Neural cell (in vitro differentiated cells): ENCODE results near the gene UQCC3. TPM values are rescaled to one million over a fixed set of nuclear protein-coding genes. Genes with fewer than 3 reads are reported as not detected.

Experiments used
- H2AFZ ChIP-seq: fragments of 200-600, 300-800 bp; sonication (generic), shearing (Covaris generic); 2 replicates; pipeline ENCODE4 v1.6.0; 2014; ENCODE audit warnings: low read depth, mild to moderate bottlenecking, antibody characterized with exemption, low read length, moderate library complexity
- H3F3A ChIP-seq: fragments of 200-600 bp; shearing (Covaris generic); 2 replicates; pipeline ENCODE4 v1.6.1; 2016; ENCODE audit warnings: mild to moderate bottlenecking, moderate library complexity, mixed read lengths, antibody characterized with exemption, low read length; ENCODE audit not compliant: insufficient read depth, poor library complexity, severe bottlenecking
- H3K27ac ChIP-seq: fragments of 200-600, 300-800 bp; sonication (generic), shearing (Covaris generic); 2 replicates; pipeline ENCODE4 v1.5.1; 2014; ENCODE audit warnings: mild to moderate bottlenecking, low read length, moderate library complexity
- H3K27me3 ChIP-seq: fragments of 300-800, 200-600 bp; sonication (generic), shearing (Covaris generic); 2 replicates; pipeline ENCODE4 v1.6.0; 2014; ENCODE audit warnings: mild to moderate bottlenecking, low read depth, low read length, moderate library complexity; ENCODE audit not compliant: insufficient read depth
- H3K36me3 ChIP-seq: fragments of 300-800, 200-600 bp; sonication (generic), shearing (Covaris generic); 2 replicates; pipeline ENCODE4 v1.5.1; 2014; ENCODE audit warnings: mild to moderate bottlenecking, antibody characterized with exemption, low read length, moderate library complexity; ENCODE audit not compliant: insufficient read depth
- H3K4me2 ChIP-seq: fragments of 300-800, 200-600 bp; sonication (generic), shearing (Covaris generic); 2 replicates; pipeline ENCODE4 v1.6.0; 2014; ENCODE audit warnings: mild to moderate bottlenecking, low read length
- H3K4me3 ChIP-seq: fragments of 300-800, 200-600 bp; sonication (generic), shearing (Covaris generic); 2 replicates; pipeline ENCODE4 v1.5.1; 2014; ENCODE audit warnings: mild to moderate bottlenecking, low read length, moderate library complexity
- H3K79me2 ChIP-seq: fragments of 200-600 bp; shearing (Covaris generic); replicated peaks from 2 replicates; pipeline ENCODE4 v1.6.0; 2014; ENCODE audit warnings: mild to moderate bottlenecking, low read length, moderate library complexity; ENCODE audit not compliant: insufficient read depth
- H3K9ac ChIP-seq: fragments of 300-800, 200-600 bp; sonication (generic), shearing (Covaris generic); 2 replicates; pipeline ENCODE4 v1.6.1; 2016; ENCODE audit warnings: mild to moderate bottlenecking, low read length, mixed read lengths
- H3K9me2 ChIP-seq: fragments of 200-600 bp; shearing (Covaris generic); 2 replicates; pipeline ENCODE4 v1.6.1; 2016; ENCODE audit warnings: mild to moderate bottlenecking, low read length, mixed read lengths; ENCODE audit not compliant: insufficient read depth
- H3K9me3 ChIP-seq: fragments of 200-600, 300-800 bp; sonication (generic), shearing (Covaris generic); 2 replicates; pipeline ENCODE4 v1.6.1; 2016; ENCODE audit warnings: mild to moderate bottlenecking, mixed run types, low read length, moderate library complexity, mixed read lengths
- H4K20me1 ChIP-seq: fragments of 200-600 bp; shearing (Covaris generic); 2 replicates; pipeline ENCODE4 v1.6.1; 2016; ENCODE audit warnings: mild to moderate bottlenecking, mixed run types; ENCODE audit not compliant: insufficient read depth
- CTCF ChIP-seq: fragments of 450-650 bp; IDR thresholded peaks from 2 replicates; pipeline ENCODE4 v1.5.1; 2014; ENCODE audit warnings: antibody characterized with exemption, mild to moderate bottlenecking, moderate library complexity; ENCODE audit not compliant: poor library complexity, severe bottlenecking
- EP300 ChIP-seq: fragments of 450-650 bp; conservative IDR thresholded peaks from 2 replicates; pipeline ENCODE4 v1.6.1; 2014; ENCODE audit warnings: antibody characterized with exemption, mild to moderate bottlenecking, moderate library complexity; ENCODE audit not compliant: poor library complexity, severe bottlenecking
- EZH2 ChIP-seq: fragments of 200-600, 300-800 bp; shearing (Covaris generic), sonication (generic); IDR thresholded peaks from 2 replicates; pipeline ENCODE4 v1.6.1; 2014; ENCODE audit warnings: antibody characterized with exemption, low read length, borderline replicate concordance, mild to moderate bottlenecking; ENCODE audit not compliant: insufficient read depth, poor library complexity, severe bottlenecking
- MXI1 ChIP-seq: fragments of 450-650 bp; conservative IDR thresholded peaks from 2 replicates; pipeline ENCODE4 v1.6.1; 2014; ENCODE audit warnings: antibody characterized with exemption, mild to moderate bottlenecking; ENCODE audit not compliant: poor library complexity, severe bottlenecking
- POLR2AphosphoS5 ChIP-seq: IDR thresholded peaks from 2 replicates; pipeline ENCODE4 v1.6.1; 2012
- RAD21 ChIP-seq: fragments of 450-650 bp; conservative IDR thresholded peaks from 2 replicates; pipeline ENCODE4 v1.6.1; 2014; ENCODE audit warnings: antibody characterized with exemption, mild to moderate bottlenecking, moderate library complexity
- REST ChIP-seq: IDR thresholded peaks from 2 replicates; pipeline ENCODE4 v1.6.1; 2012; ENCODE audit warnings: borderline replicate concordance
- SMC3 ChIP-seq: fragments of 450-650 bp; conservative IDR thresholded peaks from 2 replicates; pipeline ENCODE4 v1.6.1; 2014; ENCODE audit warnings: antibody characterized with exemption, mild to moderate bottlenecking, moderate library complexity; ENCODE audit not compliant: poor library complexity
- TAF1 ChIP-seq: IDR thresholded peaks from 2 replicates; pipeline ENCODE4 v1.6.1; 2012; ENCODE audit warnings: low read depth
- polyA plus RNA-seq: library from polyadenylated mRNA; depleted of rRNA; stranded (reverse); fragments of >200 nt; gene quantifications from 2 replicates; pipeline ENCODE4 v1.2.3, GENCODE V29; 2014

Gene UQCC3
- polyA plus RNA-seq, 1 donor from 2014 or later: 8.4 TPM

GRCh38 chr11:62710001-62710345 is 38.5 kb downstream of the UQCC3 start:
- TF ChIP-seq POLR2AphosphoS5: no peak
- TF ChIP-seq RAD21: no peak
- no peak for TF ChIP-seq EZH2
- Histone ChIP-seq H3K4me2 (peak overlapping the region; percentile 94), H3K27me3 (no peaks in the 10 kb centered on the region), H4K20me1 (no peaks in the 10 kb centered on the region), H3K9me2 (no peaks in the 10 kb centered on the region), H3K9ac (peak overlapping the region; percentile 99), H3K27ac (peak overlapping the region; percentile 96), H3K36me3 (peaks cover 11% of the 10 kb centered on the region), H2AFZ (peak overlapping the region; percentile 71), H3F3A (peaks cover 6% of the 10 kb centered on the region), H3K9me3 (no peaks in the 10 kb centered on the region), H3K79me2 (peaks cover 35% of the 10 kb centered on the region), H3K4me3 (peak overlapping the region; percentile 75)

- no peak overlapping the region for H2AFZ ChIP-seq
- no peak overlapping the region for H3K27ac ChIP-seq
- TF ChIP-seq SMC3: no peak
- no peak for TF ChIP-seq TAF1
- TF ChIP-seq CTCF: no peak
- no peak for TF ChIP-seq EP300
- no peak for TF ChIP-seq MXI1
- TF ChIP-seq EZH2: no peak
- no peak for TF ChIP-seq RAD21
- H3F3A ChIP-seq: peaks cover 6% of the 10 kb centered on the region
- no peaks in the 10 kb centered on the region for H3K9me2 ChIP-seq
- H3K9ac ChIP-seq: no peak overlapping the region
- H3K9me3 ChIP-seq: no peaks in the 10 kb centered on the region
- no peaks in the 10 kb centered on the region for H4K20me1 ChIP-seq
- H3K36me3 ChIP-seq: peaks cover 11% of the 10 kb centered on the region
- no peak overlapping the region for H3K4me2 ChIP-seq
- H3K4me3 ChIP-seq: no peak overlapping the region
- no peaks in the 10 kb centered on the region for H3K27me3 ChIP-seq
- H3K79me2 ChIP-seq: peaks cover 18% of the 10 kb centered on the region
Measured at GRCh38 chr11:62712276-62712812, 40.9 kb downstream of the UQCC3 start.

- no peaks in the 10 kb centered on the region for H3K9me3 ChIP-seq
- H3K4me2 ChIP-seq: no peak overlapping the region
- no peaks in the 10 kb centered on the region for H3K9me2 ChIP-seq
- H3K36me3 ChIP-seq: peaks cover 11% of the 10 kb centered on the region
- no peaks in the 10 kb centered on the region for H3K27me3 ChIP-seq
- no peak overlapping the region for H3K9ac ChIP-seq
- peaks cover 14% of the 10 kb centered on the region for H3K79me2 ChIP-seq
- no peak overlapping the region for H3K4me3 ChIP-seq
- TF ChIP-seq EP300 (no peak), CTCF (no peak), RAD21 (no peak), EZH2 (no peak), POLR2AphosphoS5 (no peak), TAF1 (no peak), MXI1 (no peak), SMC3 (no peak), REST (no peak)
- H3F3A ChIP-seq: peaks cover 3% of the 10 kb centered on the region
- no peak overlapping the region for H2AFZ ChIP-seq
- H4K20me1 ChIP-seq: no peaks in the 10 kb centered on the region
- H3K27ac ChIP-seq: no peak overlapping the region
Measured at GRCh38 chr11:62712861-62713260, 41.4 kb downstream of the UQCC3 start.
